Esophagus muscularis mucosa (tissue), 4 donors: ENCODE measurements around the gene VRK3. TPM values are rescaled to one million over a fixed set of nuclear protein-coding genes. Genes with fewer than 3 reads are reported as not detected.

Source experiments
- DNase-seq: peaks from one replicate; pipeline ENCODE4 v3.0.0-alpha.2; 2017; ENCODE audit errors: extremely low spot score
- H3K27ac ChIP-seq, 4 donors: fragments of 200-600 bp; sonication (generic); replicated peaks in 1 of 4; 1 replicate in 3 of 4; 2 replicates in 1 of 4; pipeline ENCODE4 v1.5.1; 2016 to 2019; ENCODE audit warnings: mild to moderate bottlenecking in 1 of 4
- H3K27me3 ChIP-seq, 4 donors: fragments of 200-600 bp; sonication (generic); one replicate each; pipeline versions ENCODE4 v1.5.1 to v1.6.0; 2016 to 2019
- H3K36me3 ChIP-seq, 4 donors: fragments of 200-600 bp; sonication (generic); one replicate each; pipeline ENCODE4 v1.5.1; 2016 to 2019
- H3K4me1 ChIP-seq, 4 donors: fragments of 200-600 bp; sonication (generic); one replicate each; pipeline ENCODE4 v1.5.1; 2016 to 2019
- H3K4me3 ChIP-seq, 4 donors: fragments of 200-600 bp; sonication (generic); 1 replicate in 2 of 4; 2 replicates in 2 of 4; pipeline ENCODE4 v1.5.1; 2016 to 2019; ENCODE audit warnings: mild to moderate bottlenecking in 4 of 4, moderate library complexity in 1 of 4
- H3K9me3 ChIP-seq, 4 donors: fragments of 200-600 bp; sonication (generic); 1 replicate in 3 of 4; 2 replicates in 1 of 4; pipeline ENCODE4 v1.5.1; 2016 to 2019
- CTCF ChIP-seq, 3 experiments: fragments of 200-600 bp in 2 of 3; fragments of 450-650 bp in 1 of 3; sonication (generic) in 2 of 3; IDR thresholded peaks; one replicate each; pipeline ENCODE4 v1.5.1; 2017 to 2019; ENCODE audit warnings: antibody characterized with exemption in 3 of 3, mild to moderate bottlenecking in 2 of 3, moderate library complexity in 1 of 3
- EP300 ChIP-seq: sonication (generic); formaldehyde crosslinking; IDR thresholded peaks from one replicate; pipeline ENCODE4 v1.6.1; 2017; ENCODE audit warnings: antibody characterized with exemption
- POLR2A ChIP-seq: fragments of 450-650 bp; IDR thresholded peaks from one replicate; pipeline ENCODE4 v1.6.1; 2017; ENCODE audit warnings: antibody characterized with exemption, moderate library complexity, mild to moderate bottlenecking, low read depth
- POLR2AphosphoS5 ChIP-seq, 2 donors: sonication (generic); formaldehyde crosslinking; IDR thresholded peaks; one replicate each; pipeline ENCODE4 v1.6.1; 2017; ENCODE audit warnings: antibody characterized with exemption in 2 of 2
- WGBS: methylation state at CpG from one replicate; pipeline ENCODE4 v1.1.5; 2018; 5-methylcytosine and 5-hydroxymethylcytosine counted together
- intact Hi-C: fragments of 100-400 bp; cut with DNase I; formaldehyde crosslinking; loops from one replicate; pipeline ENCODE4 v1.15.1; 2023
- total RNA-seq, 4 donors: library from RNA; depleted of rRNA; stranded (reverse); fragments of >200 nt; gene quantifications; one replicate each; pipeline versions ENCODE4 v1.1.0 to v1.2.1, GENCODE V29; 2016

VRK3 gene
- total RNA-seq, 4 donors from 2014 or later = 20.8 to 27.5 (median 25.5) TPM

- Histone ChIP-seq H3K4me3 (no peak overlapping the region), H3K9me3 (no peaks in the 10 kb centered on the region), H3K36me3 (peaks cover 43 to 98% (median 89%) of the 10 kb centered on the region in 4 donors), H3K27me3 (no peaks in the 10 kb centered on the region), H3K4me1 (peaks cover 15 to 48% (median 39%) of the 10 kb centered on the region in 4 donors), H3K27ac (peak overlapping the region in 1 of 4 donors; percentile 83)
- DNase-seq = no peak
- no peak for TF ChIP-seq POLR2AphosphoS5 (IDR thresholded peaks at IDR 0.05)
- no peak for TF ChIP-seq POLR2A
- TF ChIP-seq EP300 = no peak
- no peak for TF ChIP-seq CTCF (IDR thresholded peaks at IDR 0.05)
- intact Hi-C loops = no loop called here
- WGBS = 83% methylated on average over 5 of the region's 6 CpGs
Measured at GRCh38 chr19:50002386-50002960, 22.7 kb downstream of the VRK3 start.

DNA sequence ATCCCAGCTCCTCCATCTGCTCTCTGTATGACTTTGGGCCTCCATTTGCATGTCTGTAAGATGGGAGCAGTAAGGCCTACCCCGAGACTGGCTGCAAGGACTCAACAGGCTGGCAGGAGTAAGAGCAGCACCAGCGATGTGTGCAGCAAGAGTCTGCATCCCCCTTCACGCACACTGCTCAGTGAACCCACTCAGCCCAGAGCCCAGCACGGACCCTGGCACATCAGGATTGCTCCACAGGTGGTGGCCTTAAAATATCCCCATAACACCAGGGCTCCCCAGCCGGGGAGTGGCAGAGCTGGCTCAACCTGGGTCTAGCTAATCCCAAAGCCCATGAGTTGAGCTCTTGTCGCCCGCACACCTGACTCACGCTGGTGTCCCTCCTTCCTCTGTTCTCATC, 23.4 kb downstream of the VRK3 start:
- H3K4me3 ChIP-seq = no peak overlapping the region
- no peaks in the 10 kb centered on the region for H3K9me3 ChIP-seq
- 83% methylated on average over 8 of the region's 8 CpGs for WGBS
- intact Hi-C loops = no loop called here
- no peak for TF ChIP-seq POLR2A
- TF ChIP-seq POLR2AphosphoS5 (IDR thresholded peaks at IDR 0.05) = no peak
- TF ChIP-seq CTCF (IDR thresholded peaks at IDR 0.05) = no peak
- no peak for TF ChIP-seq EP300
- no peak for DNase-seq
- H3K36me3 ChIP-seq = peaks cover 42 to 98% (median 89%) of the 10 kb centered on the region in 4 donors
- H3K27me3 ChIP-seq = no peaks in the 10 kb centered on the region
- no peak overlapping the region for H3K27ac ChIP-seq
- peaks cover 15 to 48% (median 39%) of the 10 kb centered on the region in 4 donors for H3K4me1 ChIP-seq

GRCh38 chr19:50000841-50001557, 24.2 kb downstream of the VRK3 start:
- no peak overlapping the region for H3K4me3 ChIP-seq
- 88% methylated on average over 14 of the region's 16 CpGs for WGBS
- TF ChIP-seq EP300 (no peak), POLR2A (no peak), CTCF (IDR thresholded peaks at IDR 0.05) (no peak), POLR2AphosphoS5 (IDR thresholded peaks at IDR 0.05) (no peak)
- H3K9me3 ChIP-seq = no peaks in the 10 kb centered on the region
- DNase-seq = no peak
- intact Hi-C loops = no loop called here
- H3K27me3 ChIP-seq = no peaks in the 10 kb centered on the region
- peaks cover 15 to 48% (median 39%) of the 10 kb centered on the region in 4 donors for H3K4me1 ChIP-seq
- H3K27ac ChIP-seq = no peak overlapping the region
- H3K36me3 ChIP-seq = peaks cover 43 to 98% (median 89%) of the 10 kb centered on the region in 4 donors

DNA sequence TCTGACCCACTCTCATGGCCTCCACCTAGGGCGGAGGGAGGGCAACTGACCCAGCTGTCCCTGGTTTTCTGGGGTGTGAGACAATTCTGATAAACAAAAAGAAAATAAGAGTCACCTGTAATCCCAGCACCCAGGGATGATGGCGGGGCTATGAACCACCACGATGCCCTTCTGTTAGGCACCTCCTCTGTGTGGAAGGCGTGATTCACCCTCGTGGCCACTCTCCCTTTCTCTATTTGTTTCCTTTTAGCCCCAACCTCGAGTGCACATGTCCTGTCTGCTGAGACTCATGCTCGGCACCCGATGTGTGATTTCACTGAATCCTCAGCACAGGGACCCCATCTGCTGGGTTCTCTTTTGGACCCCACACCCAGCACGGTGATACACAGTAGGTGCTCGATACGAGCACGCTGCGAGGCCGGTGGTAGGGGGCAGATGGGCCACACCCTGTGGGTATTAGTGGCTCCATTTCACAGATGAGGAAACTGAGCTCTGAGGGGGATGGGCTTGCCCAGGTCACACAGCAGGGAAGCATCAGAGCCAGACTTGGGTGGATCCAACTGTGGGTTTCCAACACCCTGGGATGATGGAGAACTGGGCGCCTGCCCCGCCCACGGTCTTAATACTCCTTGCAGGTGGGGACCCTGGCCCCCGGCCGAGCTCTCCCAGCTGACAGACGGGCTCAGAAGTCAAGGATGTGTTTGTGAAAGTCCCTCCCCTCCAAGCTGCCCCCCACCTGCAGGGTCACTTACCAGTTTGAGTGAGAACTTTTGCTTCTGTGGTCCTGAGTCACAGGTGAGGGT, 24.9 kb downstream of the VRK3 start:
- Histone ChIP-seq H3K27ac (no peak overlapping the region), H3K9me3 (no peaks in the 10 kb centered on the region), H3K4me1 (peaks cover 15 to 47% (median 39%) of the 10 kb centered on the region in 4 donors), H3K27me3 (no peaks in the 10 kb centered on the region), H3K36me3 (peaks cover 51 to 98% (median 90%) of the 10 kb centered on the region in 4 donors), H3K4me3 (no peak overlapping the region)
- TF ChIP-seq POLR2A = no peak
- no peak for TF ChIP-seq EP300
- TF ChIP-seq CTCF (IDR thresholded peaks at IDR 0.05) = no peak
- TF ChIP-seq POLR2AphosphoS5 (IDR thresholded peaks at IDR 0.05) = no peak
- WGBS = 89% methylated on average over 20 of the region's 20 CpGs
- no peak for DNase-seq
- intact Hi-C loops = no loop called here
